Endothelial cell of umbilical vein (primary cell): Measurements from ENCODE around the gene CBLB. TPM values are rescaled to one million over a fixed set of nuclear protein-coding genes. Genes with fewer than 3 reads are reported as not detected.

ENCODE experiments used
- BruUV-seq: library from RNA; stranded (reverse); fragments of 400-500 nt; replicated peaks from 2 replicates; lab custom pipeline; 2021; lab: Mats Ljungman, UMichigan
- CTCF ChIA-PET: fragments of 300-600, 350-600 bp; sonication (Branson Sonifier 250); formaldehyde crosslinking; loops from one replicate; lab custom pipeline; 2021; ENCODE audit warnings: antibody characterized with exemption, inconsistent platforms; lab: Charles Lee
- POLR2A ChIA-PET: fragments of 300-600, 350-600 bp; sonication (Branson Sonifier 250); formaldehyde crosslinking; loops from one replicate; lab custom pipeline; 2021; ENCODE audit warnings: antibody characterized with exemption, inconsistent platforms; lab: Charles Lee
- DNase-seq: peaks from one replicate; pipeline ENCODE4 v3.0.0-alpha.2; 2011; ENCODE audit warnings: low read depth, low spot score
- FAIRE-seq: peaks from 2 replicates; lab custom pipeline; 2011; peaks lifted over from hg19 to GRCh38; lab: Jason Lieb, UNC
- H2AFZ ChIP-seq: 2 replicates; pipeline ENCODE4 v1.6.0; 2012; ENCODE audit warnings: low read depth, low read length, control low read depth, inconsistent platforms
- H3K27ac ChIP-seq: 2 replicates; pipeline ENCODE4 v1.5.1; 2011; ENCODE audit warnings: low read depth, mild to moderate bottlenecking, control low read depth, low read length, moderate library complexity; ENCODE audit not compliant: insufficient read depth
- H3K27me3 ChIP-seq, 2 experiments: 2 replicates each; pipeline versions ENCODE4 v1.6.0 to v1.6.1; 2011; ENCODE audit warnings: low read length in 2 of 2, mixed read lengths in 1 of 2; ENCODE audit not compliant: control insufficient read depth in 2 of 2, insufficient read depth in 2 of 2
- H3K36me3 ChIP-seq, 2 experiments: 2 replicates in 1 of 2; 3 replicates in 1 of 2; pipeline ENCODE4 v1.5.1; 2011; ENCODE audit warnings: low read length in 2 of 2, mild to moderate bottlenecking in 1 of 2, moderate library complexity in 1 of 2; ENCODE audit not compliant: control insufficient read depth in 2 of 2, insufficient read depth in 2 of 2; ENCODE audit errors: extremely low read depth in 1 of 2
- H3K4me1 ChIP-seq: 3 replicates; pipeline ENCODE4 v1.5.1; 2011; ENCODE audit warnings: mild to moderate bottlenecking, low read length; ENCODE audit not compliant: control insufficient read depth, insufficient read depth; ENCODE audit errors: extremely low read depth
- H3K4me2 ChIP-seq: 2 replicates; pipeline ENCODE4 v1.6.1; 2011; ENCODE audit warnings: low read length, control low read depth, mixed read lengths; ENCODE audit not compliant: insufficient read depth
- H3K4me3 ChIP-seq, 3 experiments: fragments of 200-600 bp in 1 of 3; sonication (generic), shearing (Covaris generic) in 1 of 3; replicated peaks in 1 of 3; 2 replicates each; pipeline ENCODE4 v1.5.1; 2011 to 2016; ENCODE audit warnings: control low read depth in 3 of 3, low read length in 3 of 3, mild to moderate bottlenecking in 2 of 3, inconsistent platforms in 1 of 3, low read depth in 1 of 3, moderate library complexity in 1 of 3; ENCODE audit not compliant: insufficient read depth in 1 of 3
- H3K79me2 ChIP-seq: 2 replicates; pipeline ENCODE4 v1.6.0; 2012; ENCODE audit warnings: low read length, inconsistent platforms; ENCODE audit not compliant: control insufficient read depth, insufficient read depth
- H3K9ac ChIP-seq: replicated peaks from 2 replicates; pipeline ENCODE3; 2011; ENCODE audit warnings: low read length, control low read depth; ENCODE audit not compliant: insufficient read depth; ENCODE audit errors: extremely low read depth
- H3K9me1 ChIP-seq: replicated peaks from 3 replicates; pipeline ENCODE4 v1.6.0; 2011; ENCODE audit warnings: mild to moderate bottlenecking, low read length; ENCODE audit not compliant: control insufficient read depth, insufficient read depth; ENCODE audit errors: extremely low read depth
- H3K9me3 ChIP-seq: replicated peaks from 2 replicates; pipeline ENCODE4 v1.5.1; 2012; ENCODE audit warnings: low read length, inconsistent platforms; ENCODE audit not compliant: control insufficient read depth, insufficient read depth
- H4K20me1 ChIP-seq: replicated peaks from 2 replicates; pipeline ENCODE3; 2011; ENCODE audit warnings: mild to moderate bottlenecking, low read length; ENCODE audit not compliant: control insufficient read depth, insufficient read depth; ENCODE audit errors: extremely low read depth
- EZH2 ChIP-seq: IDR thresholded peaks from 2 replicates; pipeline ENCODE4 v1.6.1; 2012; ENCODE audit warnings: borderline replicate concordance, low read depth, mild to moderate bottlenecking, moderate library complexity, low read length, inconsistent platforms; ENCODE audit not compliant: severe bottlenecking
- FOS ChIP-seq: IDR thresholded peaks from 2 replicates; pipeline ENCODE4 v1.6.1; 2011; ENCODE audit warnings: mild to moderate bottlenecking, low read length, moderate library complexity, borderline replicate concordance; ENCODE audit not compliant: insufficient read depth
- GATA2 ChIP-seq: IDR thresholded peaks from 2 replicates; pipeline ENCODE4 v1.7.0; 2011; ENCODE audit warnings: low read depth, mild to moderate bottlenecking, moderate library complexity, mixed read lengths, low read length; ENCODE audit not compliant: insufficient read length, insufficient read depth
- JUN ChIP-seq: IDR thresholded peaks from 2 replicates; pipeline ENCODE4 v1.6.1; 2011; ENCODE audit warnings: borderline replicate concordance, low read depth; ENCODE audit not compliant: insufficient read length, insufficient read depth
- MYC ChIP-seq: IDR thresholded peaks from one replicate; pipeline ENCODE4 v1.6.1; 2011; ENCODE audit warnings: mild to moderate bottlenecking, low read depth, low read length
- POLR2A ChIP-seq: IDR thresholded peaks from 2 replicates; pipeline ENCODE4 v1.6.1; 2012; ENCODE audit warnings: low read depth, mild to moderate bottlenecking, control low read depth, low read length
- POLR2AphosphoS5 ChIP-seq: IDR thresholded peaks from 2 replicates; pipeline ENCODE4 v1.6.1; 2012; ENCODE audit warnings: low read depth, mild to moderate bottlenecking, control low read depth, low read length, moderate library complexity; ENCODE audit not compliant: insufficient read depth
- dilution Hi-C: fragments of 300-500 bp; cut with MboI; formaldehyde crosslinking; loops from one replicate; pipeline ENCODE4 v1.15.0; 2019; ENCODE audit warnings: low sequenced_read_pairs; ENCODE audit not compliant: extremely low pct_ligation_motif_present
- intact Hi-C: fragments of 100-400 bp; cut with micrococcal nuclease; formaldehyde crosslinking; loops from one replicate; pipeline ENCODE4 v1.10.0; 2022
- polyA plus RNA-seq, 4 experiments: library from polyadenylated mRNA; depleted of rRNA in 3 of 4; stranded (reverse) in 3 of 4; unstranded in 1 of 4; fragments of >200 nt; gene quantifications; 2 replicates each; pipeline versions ENCODE4 v1.2.1 to v1.2.3, GENCODE V29; 2011 to 2012; ENCODE audit warnings: missing spikeins in 1 of 4
- total RNA-seq: library from RNA; stranded (reverse); gene quantifications from 2 replicates; pipeline ENCODE4 v1.2.3, GENCODE V29; 2021
- TF ChIP-seq, protein P1 (sequence below): IDR thresholded peaks from 2 replicates; pipeline ENCODE4 v1.6.1; 2011; ENCODE audit not compliant: insufficient read depth, insufficient read length
- TF ChIP-seq, protein P2 (sequence below), 2 donors: IDR thresholded peaks; 1 replicate in 1 of 2; 2 replicates in 1 of 2; pipeline ENCODE4 v1.5.1; 2011; ENCODE audit warnings: low read length in 2 of 2, mild to moderate bottlenecking in 2 of 2, moderate library complexity in 2 of 2, control low read depth in 1 of 2, inconsistent platforms in 1 of 2, low read depth in 1 of 2; ENCODE audit not compliant: insufficient read depth in 1 of 2; ENCODE audit errors: extremely low read depth in 1 of 2

CBLB gene
- total and polyA plus RNA-seq, 2 donors (not counting 3 experiments of a cell fraction or from before 2014, with no cell fraction given) = 17.8 to 39.6 TPM

DNA sequence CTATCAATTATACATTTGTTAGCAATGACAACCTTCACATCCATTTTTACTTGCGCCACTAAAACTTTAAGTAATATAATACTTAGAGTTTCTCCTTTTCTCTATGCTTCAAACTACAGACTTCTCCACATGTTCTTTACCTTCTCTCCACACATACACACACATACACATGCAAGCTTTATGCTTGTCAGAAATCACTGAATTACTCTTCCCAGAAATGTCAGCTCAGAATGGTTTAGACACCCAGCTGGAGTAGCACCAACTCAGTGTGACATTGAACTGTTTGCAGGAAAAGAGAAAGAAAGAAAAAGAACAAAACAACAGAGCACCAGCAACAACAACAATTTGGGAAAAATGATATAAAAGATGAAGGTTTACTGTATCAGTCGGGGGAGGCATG lies 20.9 kb downstream of the CBLB start:
- dilution Hi-C loops = no loop called here
- Histone ChIP-seq H3K36me3 (no peaks in the 10 kb centered on the region), H4K20me1 (peaks cover 2% of the 10 kb centered on the region), H2AFZ (no peak overlapping the region), H3K9ac (no peak overlapping the region), H3K4me1 (no peaks in the 10 kb centered on the region), H3K27me3 (no peaks in the 10 kb centered on the region), H3K9me1 (no peaks in the 10 kb centered on the region), H3K9me3 (no peaks in the 10 kb centered on the region), H3K4me2 (no peak overlapping the region), H3K4me3 (no peak overlapping the region), H3K79me2 (peaks cover 3% of the 10 kb centered on the region), H3K27ac (no peak overlapping the region)
- no peak for FAIRE-seq
- intact Hi-C loops = no loop called here
- ChIA-PET CTCF (no interaction called here), POLR2A (no interaction called here)
- DNase-seq = no peak
- TF ChIP-seq, protein P1, sequence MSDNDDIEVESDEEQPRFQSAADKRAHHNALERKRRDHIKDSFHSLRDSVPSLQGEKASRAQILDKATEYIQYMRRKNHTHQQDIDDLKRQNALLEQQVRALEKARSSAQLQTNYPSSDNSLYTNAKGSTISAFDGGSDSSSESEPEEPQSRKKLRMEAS = no peak
- TF ChIP-seq, protein P2, sequence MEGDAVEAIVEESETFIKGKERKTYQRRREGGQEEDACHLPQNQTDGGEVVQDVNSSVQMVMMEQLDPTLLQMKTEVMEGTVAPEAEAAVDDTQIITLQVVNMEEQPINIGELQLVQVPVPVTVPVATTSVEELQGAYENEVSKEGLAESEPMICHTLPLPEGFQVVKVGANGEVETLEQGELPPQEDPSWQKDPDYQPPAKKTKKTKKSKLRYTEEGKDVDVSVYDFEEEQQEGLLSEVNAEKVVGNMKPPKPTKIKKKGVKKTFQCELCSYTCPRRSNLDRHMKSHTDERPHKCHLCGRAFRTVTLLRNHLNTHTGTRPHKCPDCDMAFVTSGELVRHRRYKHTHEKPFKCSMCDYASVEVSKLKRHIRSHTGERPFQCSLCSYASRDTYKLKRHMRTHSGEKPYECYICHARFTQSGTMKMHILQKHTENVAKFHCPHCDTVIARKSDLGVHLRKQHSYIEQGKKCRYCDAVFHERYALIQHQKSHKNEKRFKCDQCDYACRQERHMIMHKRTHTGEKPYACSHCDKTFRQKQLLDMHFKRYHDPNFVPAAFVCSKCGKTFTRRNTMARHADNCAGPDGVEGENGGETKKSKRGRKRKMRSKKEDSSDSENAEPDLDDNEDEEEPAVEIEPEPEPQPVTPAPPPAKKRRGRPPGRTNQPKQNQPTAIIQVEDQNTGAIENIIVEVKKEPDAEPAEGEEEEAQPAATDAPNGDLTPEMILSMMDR (IDR thresholded peaks at IDR 0.05; ENCODE audit: extremely low read depth in 1 of 2, insufficient read depth in 1 of 2, low read depth in 1 of 2, low read length in 2 of 2) = no peak
- TF ChIP-seq JUN = no peak
- TF ChIP-seq GATA2 = no peak
- TF ChIP-seq FOS = no peak
- no peak for TF ChIP-seq POLR2A
- TF ChIP-seq POLR2AphosphoS5 = no peak
- no peak for TF ChIP-seq EZH2
- no peak for TF ChIP-seq MYC
- BruUV-seq = no TSS peak
